Thoracic aorta (tissue), 2 donors: Measurements from ENCODE around the gene CXCL12. TPM values are rescaled to one million over a fixed set of nuclear protein-coding genes. Genes with fewer than 3 reads are reported as not detected.

Source experiments
- ATAC-seq: fragments of 150-250 bp; one replicate; pipeline ENCODE4 v1.8.0; 2017; ENCODE audit warnings: low read depth; ENCODE audit not compliant: insufficient number of reproducible peaks, low FRiP score
- DNase-seq: peaks from one replicate; pipeline ENCODE4 v3.0.0-alpha.2; 2020; ENCODE audit warnings: low spot score
- H3K27ac ChIP-seq, 2 donors: fragments of 200-600 bp; sonication (generic); 1 replicate in 1 of 2; 2 replicates in 1 of 2; pipeline ENCODE4 v1.5.1; 2016; ENCODE audit warnings: mild to moderate bottlenecking in 2 of 2, moderate library complexity in 2 of 2
- H3K27me3 ChIP-seq: fragments of 200-600 bp; sonication (generic); replicated peaks from 2 replicates; pipeline ENCODE4 v1.6.0; 2016; ENCODE audit warnings: mild to moderate bottlenecking; ENCODE audit not compliant: insufficient read depth
- H3K36me3 ChIP-seq: fragments of 200-600 bp; sonication (generic); one replicate; pipeline ENCODE4 v1.5.1; 2016
- H3K4me1 ChIP-seq, 2 donors: fragments of 200-600 bp; sonication (generic); 1 replicate in 1 of 2; 2 replicates in 1 of 2; pipeline versions ENCODE4 v1.5.1 to v1.6.0; 2016; ENCODE audit warnings: low read depth in 2 of 2, mild to moderate bottlenecking in 1 of 2; ENCODE audit not compliant: control insufficient read depth in 1 of 2
- H3K4me3 ChIP-seq: fragments of 200-600 bp; sonication (generic); 2 replicates; pipeline ENCODE4 v1.5.1; 2016; ENCODE audit warnings: mild to moderate bottlenecking
- H3K9me3 ChIP-seq: fragments of 200-600 bp; sonication (generic); 2 replicates; pipeline ENCODE4 v1.5.1; 2016
- total RNA-seq, 2 donors: library from RNA; depleted of rRNA; stranded (reverse); fragments of >200 nt; gene quantifications; one replicate each; pipeline versions ENCODE4 v1.1.0 to v1.2.3, GENCODE V29; 2016
- TF ChIP-seq, protein P1 (sequence below): fragments of 200-600 bp; sonication (generic); IDR thresholded peaks from one replicate; pipeline ENCODE4 v1.5.1; 2019; ENCODE audit warnings: antibody characterized with exemption

Gene CXCL12
- total RNA-seq, 2 donors from 2014 or later: 149 to 169 TPM

DNA sequence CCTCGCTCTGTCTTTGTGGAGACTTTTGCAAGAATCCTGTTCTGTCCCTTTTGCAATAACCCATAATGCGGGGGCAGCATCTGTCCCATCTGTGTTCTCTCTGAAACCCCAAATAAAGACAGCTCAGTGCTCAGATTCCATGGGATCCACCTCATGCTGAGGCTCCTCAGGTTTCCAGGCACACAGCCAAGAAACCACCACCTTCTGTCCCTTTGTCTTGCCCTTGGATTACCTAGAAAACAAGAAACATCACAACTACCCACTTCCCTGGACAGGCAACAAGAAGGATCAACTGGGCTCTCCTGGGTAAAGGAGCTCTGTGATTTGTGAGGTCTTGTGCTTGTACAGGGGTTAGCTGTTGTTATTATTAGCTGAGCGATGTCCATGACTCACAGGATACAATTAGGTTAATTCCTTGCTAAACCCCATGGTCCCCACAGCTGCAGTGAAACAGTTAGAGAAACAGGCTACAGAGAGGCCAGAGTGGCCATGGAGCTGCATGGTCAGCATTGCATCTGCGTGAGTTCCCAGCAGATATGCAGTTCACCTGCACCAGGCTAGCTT is 50.2 kb downstream of the CXCL12 start:
- Histone ChIP-seq H3K27ac (no peak overlapping the region), H3K27me3 (no peaks in the 10 kb centered on the region), H3K36me3 (no peaks in the 10 kb centered on the region), H3K4me1 (no peaks in the 10 kb centered on the region), H3K9me3 (no peaks in the 10 kb centered on the region), H3K4me3 (no peak overlapping the region)
- TF ChIP-seq, protein P1, sequence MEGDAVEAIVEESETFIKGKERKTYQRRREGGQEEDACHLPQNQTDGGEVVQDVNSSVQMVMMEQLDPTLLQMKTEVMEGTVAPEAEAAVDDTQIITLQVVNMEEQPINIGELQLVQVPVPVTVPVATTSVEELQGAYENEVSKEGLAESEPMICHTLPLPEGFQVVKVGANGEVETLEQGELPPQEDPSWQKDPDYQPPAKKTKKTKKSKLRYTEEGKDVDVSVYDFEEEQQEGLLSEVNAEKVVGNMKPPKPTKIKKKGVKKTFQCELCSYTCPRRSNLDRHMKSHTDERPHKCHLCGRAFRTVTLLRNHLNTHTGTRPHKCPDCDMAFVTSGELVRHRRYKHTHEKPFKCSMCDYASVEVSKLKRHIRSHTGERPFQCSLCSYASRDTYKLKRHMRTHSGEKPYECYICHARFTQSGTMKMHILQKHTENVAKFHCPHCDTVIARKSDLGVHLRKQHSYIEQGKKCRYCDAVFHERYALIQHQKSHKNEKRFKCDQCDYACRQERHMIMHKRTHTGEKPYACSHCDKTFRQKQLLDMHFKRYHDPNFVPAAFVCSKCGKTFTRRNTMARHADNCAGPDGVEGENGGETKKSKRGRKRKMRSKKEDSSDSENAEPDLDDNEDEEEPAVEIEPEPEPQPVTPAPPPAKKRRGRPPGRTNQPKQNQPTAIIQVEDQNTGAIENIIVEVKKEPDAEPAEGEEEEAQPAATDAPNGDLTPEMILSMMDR: no peak
- no peak for DNase-seq
- ATAC-seq: no peak

DNA sequence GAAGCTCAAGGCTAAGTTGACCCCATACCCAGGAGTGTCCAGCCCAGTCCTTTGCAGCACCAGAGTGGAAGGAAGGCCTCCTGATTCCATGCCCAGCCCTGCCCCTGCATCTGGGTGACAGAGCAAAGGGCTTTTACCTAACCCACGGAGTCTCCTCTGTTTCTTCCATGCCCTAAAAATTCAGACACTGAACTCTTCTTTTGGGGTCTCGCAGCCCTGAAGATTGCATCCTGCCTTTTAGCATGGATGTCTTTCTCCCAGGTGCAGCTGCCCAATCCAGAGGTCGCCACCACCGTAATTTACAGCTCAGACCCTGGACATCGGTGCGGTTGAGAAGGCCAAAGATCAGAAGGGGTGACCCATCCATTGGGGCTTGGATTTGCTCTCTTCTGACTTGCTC is 50.8 kb downstream of the CXCL12 start:
- TF ChIP-seq, protein P1: no peak
- Histone ChIP-seq H3K27me3 (no peaks in the 10 kb centered on the region), H3K9me3 (no peaks in the 10 kb centered on the region), H3K27ac (no peak overlapping the region), H3K36me3 (no peaks in the 10 kb centered on the region), H3K4me3 (no peak overlapping the region), H3K4me1 (no peaks in the 10 kb centered on the region)
- no peak for DNase-seq
- no peak for ATAC-seq

DNA sequence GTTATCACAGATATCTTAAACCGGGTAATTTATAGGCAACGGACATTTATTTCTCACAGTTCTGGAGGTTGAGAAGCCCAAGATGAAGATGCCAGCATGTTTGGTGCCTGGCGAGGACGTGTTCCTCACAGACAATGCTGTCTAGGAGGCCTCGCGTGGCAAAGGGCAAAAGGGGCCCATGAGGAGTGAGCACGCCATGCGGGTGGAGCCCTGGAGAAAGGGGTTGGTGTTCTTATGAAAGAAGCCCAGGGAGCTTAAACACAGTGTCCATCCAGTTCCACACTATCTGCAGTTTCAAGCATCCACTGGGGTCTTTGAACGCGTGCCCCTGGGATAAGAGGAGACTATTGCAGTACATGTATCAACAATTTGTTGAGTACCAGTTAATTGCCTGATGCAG is 51.4 kb downstream of the CXCL12 start:
- TF ChIP-seq, protein P1: no peak
- H3K4me3 ChIP-seq: no peak overlapping the region
- DNase-seq (no peak), ATAC-seq (no peak)
- no peaks in the 10 kb centered on the region for H3K27me3 ChIP-seq
- H3K4me1 ChIP-seq: no peaks in the 10 kb centered on the region
- no peak overlapping the region for H3K27ac ChIP-seq
- no peaks in the 10 kb centered on the region for H3K36me3 ChIP-seq
- no peaks in the 10 kb centered on the region for H3K9me3 ChIP-seq

DNA sequence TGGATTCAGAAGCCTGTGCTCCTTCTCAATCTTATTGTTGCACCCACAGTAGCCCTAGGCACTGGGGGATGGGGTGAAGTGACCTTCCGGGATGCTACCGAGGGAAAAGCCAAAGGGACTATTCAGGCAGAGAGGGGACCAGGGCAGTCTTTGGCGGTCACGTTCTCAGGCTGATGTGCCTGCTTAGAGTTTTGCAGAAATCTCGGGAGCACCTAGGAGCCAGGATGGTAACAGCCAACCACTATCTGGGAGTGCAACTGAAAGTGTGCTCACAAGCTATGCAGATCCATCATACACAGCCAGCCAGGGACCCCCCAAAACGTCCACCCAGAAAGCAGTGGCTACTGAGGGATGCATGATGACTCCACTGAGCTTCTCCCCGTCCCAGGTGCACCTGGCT is 52.4 kb downstream of the CXCL12 start:
- ATAC-seq: no peak
- TF ChIP-seq, protein P1: no peak
- Histone ChIP-seq H3K9me3 (no peaks in the 10 kb centered on the region), H3K36me3 (no peaks in the 10 kb centered on the region), H3K4me1 (no peaks in the 10 kb centered on the region), H3K27me3 (no peaks in the 10 kb centered on the region), H3K4me3 (no peak overlapping the region), H3K27ac (no peak overlapping the region)
- DNase-seq: no peak

DNA sequence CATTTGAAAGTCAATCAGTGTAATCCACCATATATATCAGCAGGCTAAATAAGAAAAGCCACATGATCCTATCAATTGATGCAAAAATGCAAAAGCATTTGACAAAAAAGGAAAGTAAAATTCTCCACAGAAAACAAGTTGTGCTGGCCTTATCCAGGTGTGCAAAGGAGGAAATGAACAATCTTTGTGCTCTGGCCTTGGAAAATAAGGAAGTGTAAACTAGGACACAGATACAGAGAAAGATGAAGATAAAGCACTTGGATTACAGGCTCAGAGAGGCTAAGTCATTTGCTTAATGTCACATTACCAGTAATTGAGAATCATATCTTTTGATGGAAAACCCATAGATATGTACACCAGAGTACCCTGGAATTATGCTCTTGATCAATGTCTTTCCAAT is 54.5 kb downstream of the CXCL12 start:
- TF ChIP-seq, protein P1: no peak
- Histone ChIP-seq H3K4me3 (no peak overlapping the region), H3K27me3 (no peaks in the 10 kb centered on the region), H3K36me3 (no peaks in the 10 kb centered on the region), H3K9me3 (no peaks in the 10 kb centered on the region), H3K4me1 (no peaks in the 10 kb centered on the region), H3K27ac (no peak overlapping the region)
- ATAC-seq (no peak), DNase-seq (no peak)
